Activated CD4-positive, alpha-beta T cell treated with anti-CD3 and anti-CD28 coated beads for 4 hours (primary cell): Measurements from ENCODE around the gene OTOGL.

ENCODE experiments used
- DNase-seq, 2 donors: peaks; one replicate each; pipeline ENCODE4 v3.0.0-alpha.2; 2020

Gene OTOGL

GRCh38 chr12:80381121-80381520 lies 281.8 kb downstream of the OTOGL start:
- no peak for DNase-seq

GRCh38 chr12:80382254-80382653 lies 282.9 kb downstream of the OTOGL start:
- DNase-seq, result no peak

- DNase-seq, result no peak
These were observed 301.2 kb downstream of the OTOGL start for GRCh38 chr12:80400571-80400991.

- no peak for DNase-seq
These were observed 301.9 kb downstream of the OTOGL start for GRCh38 chr12:80401191-80401590.

GRCh38 chr12:80404629-80405028 lies 305.3 kb downstream of the OTOGL start:
- no peak for DNase-seq

- DNase-seq, result no peak
These were observed 306.9 kb downstream of the OTOGL start for GRCh38 chr12:80406253-80406652.

GRCh38 chr12:80411787-80412186 lies 312.4 kb downstream of the OTOGL start:
- no peak for DNase-seq

GRCh38 chr12:80412343-80412953 lies 313.1 kb downstream of the OTOGL start:
- DNase-seq, result no peak

GRCh38 chr12:80413462-80413861 lies 314.1 kb downstream of the OTOGL start:
- DNase-seq, result no peak

- no peak for DNase-seq
These were observed 316.1 kb downstream of the OTOGL start for GRCh38 chr12:80415466-80415865.

GRCh38 chr12:80419644-80420043 lies 320.3 kb downstream of the OTOGL start:
- no peak for DNase-seq

- DNase-seq, result no peak
These were observed 320.7 kb downstream of the OTOGL start for GRCh38 chr12:80420075-80420474.

GRCh38 chr12:80422550-80422949 lies 323.2 kb downstream of the OTOGL start:
- no peak for DNase-seq
